SU-DHL-6 (cell line): ENCODE results near the gene DIP2C.

ENCODE experiments used
- CTCF ChIP-seq: fragments of 200-600 bp; sonication (generic); IDR thresholded peaks from one replicate; pipeline ENCODE4 v1.5.1; 2017; ENCODE audit warnings: antibody characterized with exemption, mild to moderate bottlenecking, low read length, moderate library complexity; ENCODE audit not compliant: insufficient read depth, poor library complexity, severe bottlenecking
- EZH2phosphoT487 ChIP-seq: fragments of 200-600 bp; sonication (generic), shearing (Covaris generic); conservative IDR thresholded peaks from 2 replicates; pipeline ENCODE4 v1.6.1; 2018; ENCODE audit warnings: mild to moderate bottlenecking, antibody characterized with exemption, low read length, moderate library complexity, mixed read lengths

GRCh38 chr10:725302-725701 is 35.8 kb upstream of the DIP2C start:
- TF ChIP-seq CTCF (no peak), EZH2phosphoT487 (no peak)
